Testis (tissue), 2 donors: ENCODE results near the gene SYN1.

Experiments used
- CTCF ChIP-seq, 3 experiments: fragments of 450-650 bp in 2 of 3; fragments of 200-600 bp in 1 of 3; sonication (generic) in 1 of 3; IDR thresholded peaks; one replicate each; pipeline ENCODE4 v1.5.1; 2016 to 2019; ENCODE audit warnings: antibody characterized with exemption in 3 of 3, mild to moderate bottlenecking in 2 of 3, moderate library complexity in 1 of 3
- POLR2A ChIP-seq: fragments of 450-650 bp; IDR thresholded peaks from one replicate; pipeline ENCODE4 v1.6.1; 2017; ENCODE audit warnings: antibody characterized with exemption, mild to moderate bottlenecking, moderate library complexity

GRCh38 chrX:47577901-47578300 is 41.8 kb downstream of the SYN1 start:
- TF ChIP-seq CTCF (IDR thresholded peaks at IDR 0.05) (no peak), POLR2A (no peak)
